Esophagus muscularis mucosa (tissue), 4 donors: ENCODE measurements around the gene AFF2.

ENCODE experiments used
- EP300 ChIP-seq: sonication (generic); formaldehyde crosslinking; IDR thresholded peaks from one replicate; pipeline ENCODE4 v1.6.1; 2017; ENCODE audit warnings: antibody characterized with exemption
- POLR2A ChIP-seq: fragments of 450-650 bp; IDR thresholded peaks from one replicate; pipeline ENCODE4 v1.6.1; 2017; ENCODE audit warnings: antibody characterized with exemption, moderate library complexity, mild to moderate bottlenecking, low read depth
- POLR2AphosphoS5 ChIP-seq, 2 donors: sonication (generic); formaldehyde crosslinking; IDR thresholded peaks; one replicate each; pipeline ENCODE4 v1.6.1; 2017; ENCODE audit warnings: antibody characterized with exemption in 2 of 2
- TF ChIP-seq, protein P1 (sequence below), 3 experiments: fragments of 200-600 bp in 2 of 3; fragments of 450-650 bp in 1 of 3; sonication (generic) in 2 of 3; IDR thresholded peaks; one replicate each; pipeline ENCODE4 v1.5.1; 2017 to 2019; ENCODE audit warnings: antibody characterized with exemption in 3 of 3, mild to moderate bottlenecking in 2 of 3, moderate library complexity in 1 of 3

DNA sequence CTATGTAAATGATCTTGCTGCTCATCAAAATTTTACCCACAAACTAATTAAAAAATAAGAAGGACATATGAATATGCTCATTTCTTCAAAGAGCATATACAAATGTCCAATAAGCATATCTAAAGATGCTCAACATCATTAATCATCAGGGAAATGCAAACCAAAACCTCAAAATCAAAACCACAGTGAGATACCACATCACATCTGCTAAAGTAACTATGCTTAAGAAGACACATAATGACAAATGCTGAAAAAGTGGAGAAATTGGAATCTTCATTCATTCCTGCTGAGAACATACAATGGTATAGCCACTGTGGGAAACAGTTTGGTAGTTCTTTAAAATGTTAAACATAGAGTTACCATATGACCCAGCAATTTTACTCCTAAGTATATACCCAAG, 81.9 kb downstream of the AFF2 start:
- TF ChIP-seq, protein P1, sequence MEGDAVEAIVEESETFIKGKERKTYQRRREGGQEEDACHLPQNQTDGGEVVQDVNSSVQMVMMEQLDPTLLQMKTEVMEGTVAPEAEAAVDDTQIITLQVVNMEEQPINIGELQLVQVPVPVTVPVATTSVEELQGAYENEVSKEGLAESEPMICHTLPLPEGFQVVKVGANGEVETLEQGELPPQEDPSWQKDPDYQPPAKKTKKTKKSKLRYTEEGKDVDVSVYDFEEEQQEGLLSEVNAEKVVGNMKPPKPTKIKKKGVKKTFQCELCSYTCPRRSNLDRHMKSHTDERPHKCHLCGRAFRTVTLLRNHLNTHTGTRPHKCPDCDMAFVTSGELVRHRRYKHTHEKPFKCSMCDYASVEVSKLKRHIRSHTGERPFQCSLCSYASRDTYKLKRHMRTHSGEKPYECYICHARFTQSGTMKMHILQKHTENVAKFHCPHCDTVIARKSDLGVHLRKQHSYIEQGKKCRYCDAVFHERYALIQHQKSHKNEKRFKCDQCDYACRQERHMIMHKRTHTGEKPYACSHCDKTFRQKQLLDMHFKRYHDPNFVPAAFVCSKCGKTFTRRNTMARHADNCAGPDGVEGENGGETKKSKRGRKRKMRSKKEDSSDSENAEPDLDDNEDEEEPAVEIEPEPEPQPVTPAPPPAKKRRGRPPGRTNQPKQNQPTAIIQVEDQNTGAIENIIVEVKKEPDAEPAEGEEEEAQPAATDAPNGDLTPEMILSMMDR (IDR thresholded peaks at IDR 0.05): no peak
- TF ChIP-seq POLR2A (no peak), EP300 (no peak), POLR2AphosphoS5 (IDR thresholded peaks at IDR 0.05) (no peak)
